WERI-Rb-1 (cell line): ENCODE measurements around the gene PAX8.
"Not testable (repeated sequence)": the region's sequence is repeated elsewhere in the genome, so short reads cannot be mapped to it uniquely, and the experiment has no call there.

ENCODE experiments used
- DNase-seq: peaks from one replicate; pipeline ENCODE4 v3.0.0-alpha.2; 2020
- H3K27ac ChIP-seq: fragments of 250-450 bp; sonication (Bioruptor Pico); 2 replicates; pipeline ENCODE4 v1.5.1; 2020; ENCODE audit warnings: mild to moderate bottlenecking, moderate library complexity
- H3K27me3 ChIP-seq: fragments of 250-450 bp; sonication (Bioruptor Pico); 2 replicates; pipeline ENCODE4 v1.5.1; 2021; ENCODE audit warnings: mild to moderate bottlenecking, low read depth, moderate library complexity; ENCODE audit not compliant: insufficient read depth, severe bottlenecking
- H3K36me3 ChIP-seq: fragments of 250-450 bp; sonication (Bioruptor Pico); 2 replicates; pipeline ENCODE4 v1.5.1; 2020; ENCODE audit warnings: mild to moderate bottlenecking, moderate library complexity
- H3K4me3 ChIP-seq: 2 replicates; pipeline ENCODE4 v1.5.1; 2011; ENCODE audit warnings: low read depth, mild to moderate bottlenecking, control low read depth, low read length
- H3K9me3 ChIP-seq: fragments of 250-450 bp; sonication (Bioruptor Pico); 2 replicates; pipeline ENCODE4 v1.5.1; 2021; ENCODE audit warnings: mild to moderate bottlenecking, moderate library complexity; ENCODE audit not compliant: severe bottlenecking
- CTCF ChIP-seq: IDR thresholded peaks from 2 replicates; pipeline ENCODE4 v1.5.1; 2011; ENCODE audit warnings: low read depth, mild to moderate bottlenecking, control low read depth, inconsistent platforms, low read length

The PAX8 gene

GRCh38 chr2:113238871-113239839, 39.6 kb downstream of the PAX8 start:
- no peak for TF ChIP-seq CTCF
- H3K9me3 ChIP-seq = no peaks in the 10 kb centered on the region
- H3K27ac ChIP-seq = no peak overlapping the region
- no peaks in the 10 kb centered on the region for H3K36me3 ChIP-seq
- no peak overlapping the region for H3K4me3 ChIP-seq
- H3K27me3 ChIP-seq = no peaks in the 10 kb centered on the region
- no peak for DNase-seq

DNA sequence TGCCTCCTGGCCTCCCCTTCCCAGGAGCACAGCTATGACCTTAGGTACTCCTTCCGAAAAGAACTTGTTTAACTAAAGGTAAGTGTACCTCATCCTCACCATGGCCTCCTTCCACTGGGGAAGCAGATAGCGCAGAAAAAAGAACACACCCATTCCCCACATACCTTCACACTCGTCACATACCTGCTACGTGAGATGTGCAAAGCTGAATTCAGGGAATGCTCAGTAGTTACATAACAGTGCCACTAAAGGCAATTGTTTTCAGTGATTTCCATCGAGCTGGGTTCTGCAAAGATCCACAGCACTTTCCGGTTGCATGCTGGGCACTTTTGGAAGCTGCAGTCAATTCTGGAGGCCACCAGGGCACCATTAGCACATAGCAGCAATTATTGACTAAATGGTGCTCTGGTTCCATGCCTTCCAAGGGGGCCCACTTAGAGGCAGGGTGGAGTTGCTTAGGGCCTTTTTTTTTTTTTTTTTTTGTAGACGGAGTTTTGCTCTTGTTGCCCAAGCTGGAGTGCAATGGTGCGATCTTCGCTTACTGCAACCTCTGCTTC, 41.0 kb downstream of the PAX8 start:
- H3K27me3 ChIP-seq = no peaks in the 10 kb centered on the region
- no peaks in the 10 kb centered on the region for H3K36me3 ChIP-seq
- no peak for TF ChIP-seq CTCF
- H3K4me3 ChIP-seq = no peak overlapping the region
- DNase-seq = no peak
- H3K27ac ChIP-seq = no peak overlapping the region
- H3K9me3 ChIP-seq = no peaks in the 10 kb centered on the region

GRCh38 chr2:113236367-113237159, 42.2 kb downstream of the PAX8 start:
- TF ChIP-seq CTCF = no peak
- no peak overlapping the region for H3K27ac ChIP-seq
- no peaks in the 10 kb centered on the region for H3K36me3 ChIP-seq
- no peaks in the 10 kb centered on the region for H3K9me3 ChIP-seq
- DNase-seq = no peak
- H3K4me3 ChIP-seq = no peak overlapping the region
- no peaks in the 10 kb centered on the region for H3K27me3 ChIP-seq

DNA sequence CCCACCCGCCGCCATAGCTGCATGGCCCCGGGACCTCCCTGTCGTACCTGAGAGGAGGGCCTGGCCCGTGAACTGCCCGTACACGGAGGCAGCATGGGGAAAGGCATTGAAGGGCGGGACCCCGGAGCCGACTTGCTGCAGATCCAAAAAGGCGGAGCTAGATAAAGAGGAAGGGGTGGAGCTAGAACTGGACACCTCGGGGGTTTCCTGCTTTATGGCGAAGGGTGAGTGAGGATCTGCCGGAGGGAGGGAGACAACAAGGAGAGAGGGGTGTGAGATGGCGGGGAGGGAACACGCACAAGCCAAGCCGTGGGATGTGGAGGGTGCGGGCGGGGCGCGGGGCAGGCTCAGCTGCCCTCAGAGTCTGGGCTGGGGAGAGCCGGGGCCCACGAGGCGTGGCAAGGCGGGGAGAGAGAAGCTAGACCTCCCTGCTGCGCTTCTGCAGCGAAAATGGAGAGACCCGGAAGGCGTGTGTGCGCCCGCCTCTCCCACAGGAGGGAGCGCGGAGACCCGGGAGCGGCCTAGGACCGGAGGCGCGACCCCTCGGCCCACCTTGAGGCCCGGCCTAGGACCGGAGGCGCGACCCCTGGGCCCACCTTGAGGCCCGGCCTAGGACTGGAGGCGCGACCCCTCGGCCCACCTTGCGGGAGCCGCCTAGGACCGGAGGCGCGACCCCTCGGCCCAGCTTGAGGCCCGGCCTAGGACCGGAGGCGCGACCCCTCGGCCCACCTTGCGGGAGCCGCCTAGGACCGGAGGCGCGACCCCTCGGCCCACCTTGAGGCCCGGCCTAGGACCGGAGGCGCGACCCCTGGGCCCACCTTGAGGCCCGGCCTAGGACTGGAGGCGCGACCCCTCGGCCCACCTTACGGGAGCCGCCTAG, 43.1 kb downstream of the PAX8 start:
- H3K27ac ChIP-seq, H3K4me3 ChIP-seq, DNase-seq, H3K27me3 ChIP-seq, H3K9me3 ChIP-seq, H3K36me3 ChIP-seq: not testable (repeated sequence)

DNA sequence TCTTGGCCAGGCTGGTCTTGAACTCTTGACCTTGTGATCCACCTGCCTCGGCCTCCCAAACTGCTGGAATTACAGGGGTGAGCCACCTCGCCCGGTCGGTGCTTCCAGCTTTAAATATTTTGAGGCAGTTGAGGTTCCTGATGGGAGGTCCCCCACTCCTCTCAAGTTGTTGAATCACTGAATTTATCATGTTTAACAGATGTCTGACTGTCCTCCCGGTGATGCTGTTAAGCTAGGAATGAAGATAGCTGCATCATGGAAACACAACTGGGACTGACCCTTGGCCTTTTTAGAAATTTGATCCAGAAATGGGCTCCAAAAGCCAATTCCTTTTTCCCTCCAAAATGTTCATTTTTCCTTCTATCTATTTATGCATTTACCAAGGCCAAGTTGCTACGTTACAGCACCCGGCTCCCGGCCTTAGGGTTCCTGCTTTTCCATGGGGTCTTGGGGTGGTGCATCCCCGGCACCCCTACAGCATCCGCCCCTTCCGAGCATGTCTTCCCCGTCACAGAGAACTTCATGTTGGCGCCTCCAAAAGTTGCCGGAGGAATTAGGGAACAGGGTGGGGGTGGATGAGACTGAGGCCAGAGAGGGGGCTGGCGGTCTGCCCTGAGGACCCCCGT, 43.9 kb downstream of the PAX8 start:
- no peaks in the 10 kb centered on the region for H3K27me3 ChIP-seq
- no peak for TF ChIP-seq CTCF
- H3K27ac ChIP-seq = no peak overlapping the region
- no peak overlapping the region for H3K4me3 ChIP-seq
- no peaks in the 10 kb centered on the region for H3K9me3 ChIP-seq
- DNase-seq = no peak
- no peaks in the 10 kb centered on the region for H3K36me3 ChIP-seq
